ENCODE data around the gene SMAD6.

Gene SMAD6

GRCh38 chr15:66703540-66703941, 1.5 kb downstream of the SMAD6 start:
- DNase-seq (ENCODE audit: low read depth) = no peak

- no peak for DNase-seq (ENCODE audit: low read depth)
Observed at GRCh38 chr15:66704019-66704802, 2.2 kb downstream of the SMAD6 start.

GRCh38 chr15:66704803-66705153, 2.7 kb downstream of the SMAD6 start:
- no peak for DNase-seq (ENCODE audit: low read depth)

- DNase-seq (ENCODE audit: low read depth) = no peak
Observed at GRCh38 chr15:66705277-66706146, 3.5 kb downstream of the SMAD6 start.

GRCh38 chr15:66706225-66706732, 4.2 kb downstream of the SMAD6 start:
- no peak for DNase-seq (ENCODE audit: low read depth)

- no peak for DNase-seq (ENCODE audit: low read depth)
Observed at GRCh38 chr15:66706840-66707239, 4.8 kb downstream of the SMAD6 start.

GRCh38 chr15:66707310-66708082, 5.5 kb downstream of the SMAD6 start:
- DNase-seq (ENCODE audit: low read depth) = no peak

GRCh38 chr15:66708389-66708788, 6.4 kb downstream of the SMAD6 start:
- no peak for DNase-seq (ENCODE audit: low read depth)

- no peak for DNase-seq (ENCODE audit: low read depth)
Observed at GRCh38 chr15:66709884-66710283, 7.8 kb downstream of the SMAD6 start.

GRCh38 chr15:66711260-66711659, 9.2 kb downstream of the SMAD6 start:
- DNase-seq (ENCODE audit: low read depth) = no peak

GRCh38 chr15:66711862-66712261, 9.8 kb downstream of the SMAD6 start:
- no peak for DNase-seq (ENCODE audit: low read depth)

- DNase-seq (ENCODE audit: low read depth) = no peak
Observed at GRCh38 chr15:66713843-66714508, 11.9 kb downstream of the SMAD6 start.

GRCh38 chr15:66714543-66714981, 12.5 kb downstream of the SMAD6 start:
- DNase-seq (ENCODE audit: low read depth) = no peak

GRCh38 chr15:66715181-66715624, 13.2 kb downstream of the SMAD6 start:
- DNase-seq (ENCODE audit: low read depth) = no peak

- DNase-seq (ENCODE audit: low read depth) = no peak
Observed at GRCh38 chr15:66715720-66716655, 14.0 kb downstream of the SMAD6 start.

GRCh38 chr15:66716656-66717020, 14.6 kb downstream of the SMAD6 start:
- no peak for DNase-seq (ENCODE audit: low read depth)

- no peak for DNase-seq (ENCODE audit: low read depth)
Observed at GRCh38 chr15:66718220-66718988, 16.4 kb downstream of the SMAD6 start.

- no peak for DNase-seq (ENCODE audit: low read depth)
Observed at GRCh38 chr15:66719471-66719870, 17.4 kb downstream of the SMAD6 start.

GRCh38 chr15:66720206-66721010, 18.4 kb downstream of the SMAD6 start:
- DNase-seq (ENCODE audit: low read depth) = peak; percentile 57
